ENCODE results near the gene MLPH. TPM values are rescaled to one million over a fixed set of nuclear protein-coding genes. Genes with fewer than 3 reads are reported as not detected.

MLPH gene
- polyA plus RNA-seq, 1 of the 3 experiments (the other 2 are of a cell fraction): 93.6 TPM

DNA sequence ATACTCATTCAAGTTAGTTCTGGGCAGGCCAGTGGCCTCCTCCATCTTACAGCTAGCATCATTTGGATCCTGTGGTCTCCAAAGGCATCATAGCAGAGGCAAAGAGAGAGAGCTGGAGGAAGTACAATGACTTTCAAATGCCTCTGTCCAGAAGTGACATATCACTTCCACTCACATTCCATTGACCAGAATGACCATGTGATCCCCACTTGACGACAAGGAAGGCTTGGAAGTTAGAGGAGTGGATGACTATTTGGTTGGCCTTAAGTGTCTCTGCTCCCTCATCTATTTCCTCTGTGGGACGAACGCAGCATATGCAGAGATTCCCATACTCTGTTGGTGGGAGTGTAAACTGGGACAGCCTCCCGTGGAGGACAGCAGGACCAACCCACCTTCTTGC is 27.8 kb upstream of the MLPH start:
- no peaks in the 10 kb centered on the region for H3K9me3 ChIP-seq
- no peaks in the 10 kb centered on the region for H3K9me2 ChIP-seq
- CTCF ChIA-PET: interaction anchor here (1.1 to 1.5 kb wide), 4 partner anchors 12 to 53 kb away, joined by 4 to 8 read pairs (median 4); no protein-coding TSS in a partner anchor
- H3K27ac ChIP-seq (ENCODE audit: low read depth in 2 of 2, low read length in 1 of 2): peak overlapping the region in 1 of 2 experiments; percentile 57; a peak in 2 of 4 replicates
- POLR2A ChIA-PET: no interaction called here
- H4K20me1 ChIP-seq (ENCODE audit: insufficient read depth): no peaks in the 10 kb centered on the region
- H2AFZ ChIP-seq (ENCODE audit: low read depth): no peak overlapping the region
- no peak overlapping the region; the same call in 1 of the 2 replicates for H3K9ac ChIP-seq
- DNase-seq: no peak
- H3F3A ChIP-seq (replicated peaks; ENCODE audit: insufficient read depth): peaks cover 7% of the 10 kb centered on the region
- no peak overlapping the region for H3K4me2 ChIP-seq
- H3K27me3 ChIP-seq (ENCODE audit: insufficient read depth): no peaks in the 10 kb centered on the region
- no peak overlapping the region for H3K4me3 ChIP-seq (ENCODE audit: low read depth in 2 of 2, low read length in 1 of 2)
- H3K79me2 ChIP-seq (ENCODE audit: insufficient read depth): no peaks in the 10 kb centered on the region
- no peak for TF ChIP-seq CHD2 (IDR thresholded peaks at IDR 0.05; ENCODE audit: low read length, partially characterized antibody)
- TF ChIP-seq, protein P1, sequence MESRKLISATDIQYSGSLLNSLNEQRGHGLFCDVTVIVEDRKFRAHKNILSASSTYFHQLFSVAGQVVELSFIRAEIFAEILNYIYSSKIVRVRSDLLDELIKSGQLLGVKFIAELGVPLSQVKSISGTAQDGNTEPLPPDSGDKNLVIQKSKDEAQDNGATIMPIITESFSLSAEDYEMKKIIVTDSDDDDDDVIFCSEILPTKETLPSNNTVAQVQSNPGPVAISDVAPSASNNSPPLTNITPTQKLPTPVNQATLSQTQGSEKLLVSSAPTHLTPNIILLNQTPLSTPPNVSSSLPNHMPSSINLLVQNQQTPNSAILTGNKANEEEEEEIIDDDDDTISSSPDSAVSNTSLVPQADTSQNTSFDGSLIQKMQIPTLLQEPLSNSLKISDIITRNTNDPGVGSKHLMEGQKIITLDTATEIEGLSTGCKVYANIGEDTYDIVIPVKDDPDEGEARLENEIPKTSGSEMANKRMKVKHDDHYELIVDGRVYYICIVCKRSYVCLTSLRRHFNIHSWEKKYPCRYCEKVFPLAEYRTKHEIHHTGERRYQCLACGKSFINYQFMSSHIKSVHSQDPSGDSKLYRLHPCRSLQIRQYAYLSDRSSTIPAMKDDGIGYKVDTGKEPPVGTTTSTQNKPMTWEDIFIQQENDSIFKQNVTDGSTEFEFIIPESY (IDR thresholded peaks at IDR 0.05; ENCODE audit: borderline replicate concordance, low read depth): no peak
- no peak for TF ChIP-seq SMC3 (IDR thresholded peaks at IDR 0.05; ENCODE audit: low read depth, low read length)
- no peak for TF ChIP-seq RAD21 (IDR thresholded peaks at IDR 0.05; ENCODE audit: low read length)
- TF ChIP-seq MAX (IDR thresholded peaks at IDR 0.05; ENCODE audit: low read depth): no peak
- no peak for TF ChIP-seq TAF1 (IDR thresholded peaks at IDR 0.05; ENCODE audit: borderline replicate concordance, low read depth, low read length)
- no peak for TF ChIP-seq FOXM1 (IDR thresholded peaks at IDR 0.05; ENCODE audit: low read depth)
- WGBS (ENCODE audit: low lambda C conversion rate): 85% methylated on average over 4 of the region's 4 CpGs
- no peaks in the 10 kb centered on the region for H3K36me3 ChIP-seq (replicated peaks in 1 of 2; ENCODE audit: control insufficient read depth in 1 of 2, insufficient read depth in 2 of 2, low read length in 1 of 2)
- H3K4me1 ChIP-seq (ENCODE audit: control insufficient read depth in 1 of 2, insufficient read depth in 2 of 2, low read depth in 1 of 2, low read length in 1 of 2): peaks cover 0 to 2% of the 10 kb centered on the region in 2 experiments; a peak in 1 of 4 replicates

GRCh38 chr2:237459741-237460174 is 27.3 kb upstream of the MLPH start:
- H3K9me2 ChIP-seq: no peaks in the 10 kb centered on the region
- no peak for DNase-seq
- no peak overlapping the region for H3K4me2 ChIP-seq
- no peak overlapping the region; the same call in 1 of the 2 replicates for H3K9ac ChIP-seq
- no peaks in the 10 kb centered on the region for H3K9me3 ChIP-seq
- peaks cover 0 to 2% of the 10 kb centered on the region in 2 experiments; a peak in 1 of 4 replicates for H3K4me1 ChIP-seq (ENCODE audit: control insufficient read depth in 1 of 2, insufficient read depth in 2 of 2, low read depth in 1 of 2, low read length in 1 of 2)
- no peaks in the 10 kb centered on the region for H3K79me2 ChIP-seq (ENCODE audit: insufficient read depth)
- ChIA-PET CTCF (interaction anchor here (1.3 to 1.4 kb wide), 2 partner anchors 11 to 15 kb away, joined by 4 to 5 read pairs; no protein-coding TSS in a partner anchor), POLR2A (no interaction called here)
- H3K36me3 ChIP-seq (replicated peaks in 1 of 2; ENCODE audit: control insufficient read depth in 1 of 2, insufficient read depth in 2 of 2, low read length in 1 of 2): no peaks in the 10 kb centered on the region
- no peaks in the 10 kb centered on the region for H3K27me3 ChIP-seq (ENCODE audit: insufficient read depth)
- no peaks in the 10 kb centered on the region for H4K20me1 ChIP-seq (ENCODE audit: insufficient read depth)
- WGBS (ENCODE audit: low lambda C conversion rate): 51% methylated on average over 3 of the region's 3 CpGs
- H3F3A ChIP-seq (replicated peaks; ENCODE audit: insufficient read depth): peaks cover 8% of the 10 kb centered on the region
- H2AFZ ChIP-seq (ENCODE audit: low read depth): no peak overlapping the region
- TF ChIP-seq, protein P2, sequence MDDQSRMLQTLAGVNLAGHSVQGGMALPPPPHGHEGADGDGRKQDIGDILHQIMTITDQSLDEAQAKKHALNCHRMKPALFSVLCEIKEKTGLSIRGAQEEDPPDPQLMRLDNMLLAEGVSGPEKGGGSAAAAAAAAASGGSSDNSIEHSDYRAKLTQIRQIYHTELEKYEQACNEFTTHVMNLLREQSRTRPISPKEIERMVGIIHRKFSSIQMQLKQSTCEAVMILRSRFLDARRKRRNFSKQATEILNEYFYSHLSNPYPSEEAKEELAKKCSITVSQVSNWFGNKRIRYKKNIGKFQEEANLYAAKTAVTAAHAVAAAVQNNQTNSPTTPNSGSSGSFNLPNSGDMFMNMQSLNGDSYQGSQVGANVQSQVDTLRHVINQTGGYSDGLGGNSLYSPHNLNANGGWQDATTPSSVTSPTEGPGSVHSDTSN (IDR thresholded peaks at IDR 0.05): peak; percentile 33; the same call in 1 of the 2 replicates
- peak; percentile 35; the same call in 1 of the 2 replicates for TF ChIP-seq NFIC (IDR thresholded peaks at IDR 0.05; ENCODE audit: borderline replicate concordance)
- peak; percentile 46; the same call in 1 of the 2 replicates for TF ChIP-seq TCF12 (IDR thresholded peaks at IDR 0.05)
- TF ChIP-seq MAX (IDR thresholded peaks at IDR 0.05; ENCODE audit: low read depth): 0 out of 2 replicates have a peak, but pooled peaks have one; percentile 23
- TF ChIP-seq ELF1 (IDR thresholded peaks at IDR 0.05): no peak
- TF ChIP-seq FOSL2 (IDR thresholded peaks at IDR 0.05; ENCODE audit: borderline replicate concordance, low read depth): peak; percentile 54; the same call in 1 of the 2 replicates
- no peak; the same call in 1 of the 2 replicates for TF ChIP-seq JUND (IDR thresholded peaks at IDR 0.05)
- peak in 1 of 2 experiments; percentile 42; a peak in 1 of 4 replicates for TF ChIP-seq EP300 (IDR thresholded peaks at IDR 0.05; ENCODE audit: borderline replicate concordance in 1 of 2, low read depth in 1 of 2, low read length in 1 of 2)
- no peak overlapping the region for H3K4me3 ChIP-seq (ENCODE audit: low read depth in 2 of 2, low read length in 1 of 2)
- H3K27ac ChIP-seq (ENCODE audit: low read depth in 2 of 2, low read length in 1 of 2): peak overlapping the region in 1 of 2 experiments; percentile 57; a peak in 2 of 4 replicates
